Activated CD8-positive, alpha-beta memory T cell treated with anti-CD3 and anti-CD28 coated beads, Interleukin-2, amount 50 U/mL, for 48 hours (primary cell): ENCODE measurements around the gene SERTAD1.
A peak's percentile ranks its signal among the peaks of the same experiment; 100 is the strongest.
"Not testable (repeated sequence)": the region's sequence is repeated elsewhere in the genome, so short reads cannot be mapped to it uniquely, and the experiment has no call there.

Experiments
- DNase-seq: peaks from one replicate; pipeline ENCODE4 v3.0.0-alpha.2; 2020

Gene SERTAD1

GRCh38 chr19:40421993-40422747, 3.6 kb downstream of the SERTAD1 start:
- DNase-seq: no peak

- DNase-seq: peak; percentile 88
Measured at GRCh38 chr19:40420766-40421765, 4.7 kb downstream of the SERTAD1 start.

DNA sequence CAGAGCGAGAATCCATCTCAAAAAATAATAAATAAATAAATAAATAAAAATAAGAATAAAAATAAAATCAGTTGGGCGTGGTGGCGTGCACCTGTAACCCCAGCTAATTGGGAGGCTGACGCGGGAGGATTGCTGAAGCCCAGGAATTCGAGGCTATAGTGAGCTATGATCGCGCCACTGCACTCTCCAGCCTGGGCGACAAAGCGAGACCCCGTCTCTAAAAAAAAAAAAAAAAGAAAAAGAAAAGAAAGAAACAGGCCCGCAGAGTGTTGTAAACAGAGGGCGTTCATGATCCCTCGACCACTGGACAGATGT, 5.4 kb downstream of the SERTAD1 start:
- no peak for DNase-seq

- no peak for DNase-seq
Measured at GRCh38 chr19:40419780-40420179, 6.0 kb downstream of the SERTAD1 start.

- no peak for DNase-seq
Measured at GRCh38 chr19:40419066-40419612, 6.7 kb downstream of the SERTAD1 start.

DNA sequence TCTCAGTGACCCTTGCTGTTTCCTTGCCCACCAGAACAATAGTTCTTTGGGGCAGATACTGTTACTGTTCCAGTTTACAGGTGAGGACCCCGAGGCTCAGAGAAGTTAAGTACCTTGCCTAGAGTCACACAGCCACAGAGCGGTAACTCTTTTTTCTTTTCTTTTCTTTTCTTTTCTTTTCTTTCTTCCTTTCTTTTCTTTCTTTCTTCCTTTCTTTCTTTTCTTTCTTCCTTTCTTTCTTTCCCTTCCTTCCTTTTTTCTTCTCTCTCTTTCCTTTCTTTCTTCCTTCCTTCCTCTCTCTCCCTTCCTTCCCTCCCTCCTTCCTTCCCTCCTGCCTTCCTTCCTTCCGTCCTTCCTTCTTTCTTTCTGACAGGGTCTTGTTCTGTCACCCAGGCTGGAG, 7.8 kb downstream of the SERTAD1 start:
- DNase-seq: no peak

DNA sequence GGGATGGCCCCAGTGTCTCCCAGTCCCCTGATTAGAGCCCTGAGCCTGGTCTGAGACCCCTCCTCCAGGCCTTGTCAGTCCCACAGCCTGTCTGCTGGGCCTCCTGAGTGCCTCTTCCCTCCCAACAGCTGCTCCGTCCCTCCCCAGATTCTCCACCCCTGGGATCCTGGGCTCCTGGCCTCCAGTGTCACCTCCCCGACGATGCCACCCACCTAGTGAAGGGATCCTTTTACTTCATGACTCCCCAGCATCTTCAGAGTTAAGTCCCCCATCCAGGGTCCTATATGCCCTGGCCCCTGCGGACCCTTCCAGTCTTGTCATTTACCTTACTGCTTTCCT, 8.2 kb downstream of the SERTAD1 start:
- DNase-seq: no peak

DNA sequence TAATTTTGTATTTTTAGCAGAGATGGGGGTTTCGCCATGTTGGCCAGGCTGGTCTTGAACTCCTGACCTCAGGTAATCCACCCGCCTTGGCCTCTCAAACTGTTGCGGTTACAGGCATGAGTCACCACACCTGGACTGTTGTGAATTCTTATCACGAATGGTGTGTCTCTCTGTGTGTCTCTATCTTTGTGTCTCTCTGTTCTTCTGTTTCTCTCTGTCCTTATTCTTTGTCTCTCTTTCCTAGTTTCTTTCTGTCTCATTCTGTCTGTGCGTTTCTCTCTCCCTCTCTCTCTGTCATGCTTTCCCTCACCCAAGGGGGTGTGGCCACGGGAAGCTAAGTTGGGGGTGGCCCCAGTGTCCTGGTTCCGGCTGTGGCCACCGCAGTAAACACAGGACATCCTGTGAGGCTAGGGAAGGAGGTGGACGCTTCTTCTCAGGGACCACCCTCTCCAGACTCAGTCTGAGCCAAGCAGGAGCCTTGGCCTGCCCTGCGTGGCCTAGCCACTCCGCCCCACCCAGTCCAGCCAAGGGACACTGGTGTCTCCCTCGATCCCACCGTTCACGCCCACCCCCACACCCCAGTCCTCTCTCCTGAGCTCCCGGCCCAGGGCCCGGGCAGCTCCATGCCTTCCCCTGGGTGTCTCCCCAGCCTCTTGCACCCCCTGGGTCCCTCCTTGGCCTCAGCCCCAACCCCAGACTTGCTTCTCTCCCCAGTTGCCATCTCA, 8.7 kb downstream of the SERTAD1 start:
- DNase-seq: no peak

- DNase-seq: no peak
Measured at GRCh38 chr19:40415768-40416167, 10.0 kb downstream of the SERTAD1 start.

GRCh38 chr19:40414542-40415535, 11.0 kb downstream of the SERTAD1 start:
- DNase-seq: no peak

- no peak for DNase-seq
Measured at GRCh38 chr19:40413291-40413845, 12.4 kb downstream of the SERTAD1 start, which contains the start of gene PRX. TSS of gene PRX (minus strand) at chr19:40413378. CDS start at chr19:40407932, 5,446 bp downstream.

- no peak for DNase-seq
Measured at GRCh38 chr19:40412866-40413265, 12.9 kb downstream of the SERTAD1 start.

- no peak for DNase-seq
Measured at GRCh38 chr19:40411958-40412499, 13.8 kb downstream of the SERTAD1 start.

DNA sequence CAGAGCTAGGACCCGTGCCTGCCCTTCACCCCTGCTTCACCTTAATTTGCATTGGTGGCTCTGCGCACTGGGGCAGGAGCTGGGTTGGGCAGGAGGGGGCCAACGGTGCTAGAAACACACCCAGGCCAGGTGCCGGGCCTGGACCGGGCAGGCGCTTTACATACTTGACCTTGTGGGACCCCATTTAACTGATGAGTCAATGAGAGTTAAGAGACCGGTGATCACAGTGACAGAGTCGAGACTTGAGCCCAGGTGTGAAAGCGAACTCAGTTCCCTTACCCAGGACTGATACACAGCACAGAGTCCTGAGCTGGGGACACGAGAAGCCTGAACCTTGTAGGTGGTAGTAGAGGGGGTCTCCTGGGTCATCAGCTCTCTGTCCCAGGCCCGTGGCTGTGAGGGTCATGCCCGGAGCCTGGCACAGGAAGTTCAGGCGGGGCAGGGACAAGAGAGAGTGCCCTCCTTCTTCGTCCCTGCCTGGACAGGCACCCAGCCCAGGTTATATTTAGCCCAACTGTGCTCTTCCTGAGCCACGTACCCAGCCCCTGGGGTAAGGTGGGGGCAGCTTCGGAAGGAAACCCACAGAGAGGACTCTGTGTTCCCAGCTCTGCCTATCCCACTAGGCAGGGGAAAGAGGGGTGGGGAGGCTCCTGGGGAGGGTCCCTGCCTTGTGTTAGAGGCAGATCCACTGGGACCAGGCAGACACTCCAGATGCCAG, 14.5 kb downstream of the SERTAD1 start:
- no peak for DNase-seq

DNA sequence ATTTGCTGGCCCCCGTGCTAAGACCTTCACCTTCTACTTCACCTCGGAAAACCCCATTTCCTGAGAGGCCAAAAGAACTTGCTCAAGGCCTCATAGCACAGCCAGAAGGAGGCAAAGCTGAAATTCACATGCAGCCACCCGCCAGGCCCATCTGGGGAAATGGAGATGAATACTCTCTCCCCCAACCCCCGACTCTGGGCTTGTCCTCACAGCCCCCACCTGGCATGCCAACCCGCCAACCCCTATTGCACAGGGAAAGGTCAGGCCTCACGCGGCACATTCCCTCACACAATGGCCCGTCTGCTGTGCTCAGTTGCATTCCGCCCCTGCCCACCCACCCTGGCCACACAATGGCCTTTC, 15.8 kb downstream of the SERTAD1 start:
- DNase-seq: no peak

- not testable (repeated sequence) for DNase-seq
Measured at GRCh38 chr19:40408598-40408925, 17.2 kb downstream of the SERTAD1 start.

DNA sequence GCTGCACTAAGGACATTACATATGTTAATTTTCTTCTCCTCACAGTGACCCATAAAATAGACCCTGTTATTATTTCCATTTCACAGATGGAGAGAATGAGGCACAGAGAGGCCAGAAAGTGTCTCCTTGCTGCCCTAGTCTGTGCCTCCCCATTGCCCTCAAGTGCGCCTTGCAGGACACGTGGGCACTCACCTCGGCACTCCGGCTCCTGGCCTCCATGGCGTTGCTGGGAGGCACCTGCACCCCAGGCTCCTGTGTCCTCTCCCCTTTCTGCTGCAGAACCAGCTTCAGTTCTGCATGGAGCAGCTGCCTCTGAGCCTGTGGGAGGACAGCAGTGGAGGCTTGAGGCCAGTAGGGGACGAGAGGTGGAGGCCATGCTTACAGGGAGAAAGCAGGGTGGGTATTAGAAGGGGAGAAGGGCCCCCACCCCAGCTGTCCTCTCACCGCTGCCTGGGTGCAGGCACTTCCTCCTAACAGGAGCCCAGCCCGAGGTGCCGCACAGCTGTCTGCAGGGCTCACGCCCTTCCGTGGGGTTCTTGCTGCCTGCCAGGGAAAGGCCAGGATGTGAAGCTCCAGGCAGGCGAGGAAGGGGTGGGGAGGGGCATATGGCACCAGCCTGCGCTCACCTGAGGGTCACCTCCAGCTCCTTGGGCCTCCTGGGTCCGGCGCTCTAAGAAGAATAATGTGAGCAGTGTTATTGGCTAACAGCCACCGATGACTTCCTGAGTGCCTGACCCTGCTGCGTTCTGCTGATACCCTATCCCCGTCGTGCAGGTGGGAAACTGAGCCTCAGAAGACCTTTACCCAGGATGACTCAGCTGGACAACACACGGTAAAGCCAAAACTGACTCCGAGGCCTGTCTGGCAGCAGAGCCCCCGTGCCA, 17.8 kb downstream of the SERTAD1 start:
- DNase-seq: no peak

DNA sequence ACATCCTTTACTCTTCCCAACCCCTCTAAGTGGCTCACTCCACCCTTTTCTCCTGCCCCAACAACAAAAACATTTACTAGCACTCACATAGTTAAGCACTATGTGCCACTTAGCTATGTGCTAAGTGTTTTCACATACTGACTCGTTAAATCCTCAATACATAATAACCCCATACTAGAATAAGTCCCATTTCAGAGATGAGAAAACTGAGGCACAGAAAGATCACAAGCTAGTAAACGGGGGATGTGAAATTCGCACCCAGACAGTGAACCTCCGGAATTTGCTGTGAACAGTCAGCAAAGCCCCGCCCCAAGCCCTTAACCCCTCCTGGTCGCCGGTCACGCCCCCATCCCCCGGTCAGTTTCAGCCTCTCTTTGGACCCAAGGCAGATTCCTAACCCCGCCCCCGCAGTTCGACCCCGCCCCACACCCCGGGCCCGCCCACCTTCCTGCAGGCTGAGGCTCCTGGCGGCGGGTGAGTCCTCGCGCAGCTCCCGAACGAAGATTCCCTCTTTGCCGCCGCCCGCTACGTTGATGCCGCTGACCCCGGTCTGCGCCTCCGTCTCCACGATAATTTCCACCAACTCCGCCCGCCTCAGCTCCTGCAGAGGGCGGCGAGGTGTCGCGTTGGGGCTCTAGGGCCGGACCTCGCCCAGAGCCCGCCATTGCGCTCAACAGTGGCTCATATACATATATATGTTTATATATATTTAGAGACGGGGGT, 22.4 kb downstream of the SERTAD1 start:
- peak; percentile 90 for DNase-seq

GRCh38 chr19:40400559-40400958, 25.2 kb downstream of the SERTAD1 start:
- no peak for DNase-seq
